ENCODE data around the gene CSF3R.

- no peak for TF ChIP-seq CTCF (conservative IDR thresholded peaks at IDR 0.05; ENCODE audit: low read depth, low read length)
- TF ChIP-seq MAFK (IDR thresholded peaks at IDR 0.05; ENCODE audit: low read depth, low read length) = no peak
- TF ChIP-seq USF2 (IDR thresholded peaks at IDR 0.05; ENCODE audit: low read depth, low read length) = no peak
- no peak for TF ChIP-seq RAD21 (IDR thresholded peaks at IDR 0.05; ENCODE audit: low read length)
- no peak for TF ChIP-seq POLR2A (IDR thresholded peaks at IDR 0.05; ENCODE audit: low read depth, low read length)
- TF ChIP-seq CEBPB (IDR thresholded peaks at IDR 0.05; ENCODE audit: low read depth, low read length) = no peak
These were observed 41.8 kb upstream of the CSF3R start for GRCh38 chr1:36524359-36525062.

All from IMR-90 (cell line).